Stomach (tissue), 9 donors: ENCODE results near the gene SLC33A1. TPM values are rescaled to one million over a fixed set of nuclear protein-coding genes. Genes with fewer than 3 reads are reported as not detected.
"Not testable (repeated sequence)": the region's sequence is repeated elsewhere in the genome, so short reads cannot be mapped to it uniquely, and the experiment has no call there.

Experiments used
- DNase-seq, 2 donors: peaks; one replicate each; pipeline versions ENCODE4 v3.0.0 to v3.0.0-alpha.2; 2013 to 2019
- H3K27ac ChIP-seq, 5 donors: fragments of 200-600 bp in 4 of 5; sonication (generic) in 4 of 5; one replicate each; pipeline ENCODE4 v1.5.1; 2013 to 2019; ENCODE audit warnings: mild to moderate bottlenecking in 1 of 5, moderate library complexity in 1 of 5
- H3K27me3 ChIP-seq, 3 donors: fragments of 200-600 bp; sonication (generic); one replicate each; pipeline ENCODE4 v1.5.1; 2017 to 2019; ENCODE audit warnings: mixed run types in 1 of 3
- H3K36me3 ChIP-seq, 4 donors: fragments of 200-600 bp; sonication (generic); 1 replicate in 3 of 4; 2 replicates in 1 of 4; pipeline ENCODE4 v1.5.1; 2016 to 2019
- H3K4me1 ChIP-seq, 4 donors: fragments of 200-600 bp; sonication (generic); one replicate each; pipeline ENCODE4 v1.5.1; 2016 to 2019
- H3K4me3 ChIP-seq, 4 donors: fragments of 200-600 bp; sonication (generic) in 3 of 4; one replicate each; pipeline ENCODE4 v1.5.1; 2016 to 2019; ENCODE audit warnings: mild to moderate bottlenecking in 1 of 4
- H3K9me3 ChIP-seq, 4 donors: fragments of 200-600 bp; sonication (generic); one replicate each; pipeline ENCODE4 v1.5.1; 2016 to 2019
- EP300 ChIP-seq: sonication (generic); formaldehyde crosslinking; IDR thresholded peaks from one replicate; pipeline ENCODE4 v1.6.1; 2017; ENCODE audit warnings: antibody characterized with exemption
- POLR2A ChIP-seq, 4 donors: fragments of 450-650 bp; IDR thresholded peaks; one replicate each; pipeline ENCODE4 v1.6.1; 2016; ENCODE audit warnings: antibody characterized with exemption in 4 of 4, control low read depth in 2 of 4, mild to moderate bottlenecking in 1 of 4, moderate library complexity in 1 of 4
- POLR2AphosphoS5 ChIP-seq, 3 donors: sonication (generic); formaldehyde crosslinking; IDR thresholded peaks; one replicate each; pipeline ENCODE4 v1.6.1; 2016; ENCODE audit warnings: antibody characterized with exemption in 3 of 3
- WGBS, 5 donors: extraction: QIAGEN DNeasy Blood & Tissue Kit in 3 of 5; methylation state at CpG; one replicate each; pipeline versions ENCODE4 v1.1.5 to v1.1.7; 2013 to 2018; 5-methylcytosine and 5-hydroxymethylcytosine counted together
- intact Hi-C: fragments of 100-400 bp; cut with DNase I; formaldehyde crosslinking; loops from one replicate; pipeline ENCODE4 v1.15.1; 2023; ENCODE audit warnings: low total_unique reads
- polyA plus RNA-seq, 3 donors: library from polyadenylated mRNA; stranded (reverse); fragments of 200-250 nt; gene quantifications; one replicate each; pipeline ENCODE4 v1.2.3, GENCODE V29; 2013
- total RNA-seq, 5 donors: library from RNA; depleted of rRNA; stranded (reverse); fragments of >200 nt; gene quantifications; one replicate each; pipeline versions ENCODE4 v1.1.0 to v1.2.3, GENCODE V29; 2014 to 2016
- TF ChIP-seq, protein P1 (sequence below), 7 experiments: fragments of 450-650 bp in 4 of 7; fragments of 200-600 bp in 3 of 7; sonication (generic) in 3 of 7; IDR thresholded peaks; one replicate each; pipeline ENCODE4 v1.5.1; 2016 to 2019; ENCODE audit warnings: antibody characterized with exemption in 7 of 7, control low read depth in 2 of 7, mild to moderate bottlenecking in 1 of 7
- donor health status: healthy with polysubstance abuse.
- donor health status: Bipolar disorder and iron deficiency.
- donor health status: healthy.

The SLC33A1 gene
- total and polyA plus RNA-seq, 8 donors, result 3.1 to 51.0 (median 10.8) TPM

DNA sequence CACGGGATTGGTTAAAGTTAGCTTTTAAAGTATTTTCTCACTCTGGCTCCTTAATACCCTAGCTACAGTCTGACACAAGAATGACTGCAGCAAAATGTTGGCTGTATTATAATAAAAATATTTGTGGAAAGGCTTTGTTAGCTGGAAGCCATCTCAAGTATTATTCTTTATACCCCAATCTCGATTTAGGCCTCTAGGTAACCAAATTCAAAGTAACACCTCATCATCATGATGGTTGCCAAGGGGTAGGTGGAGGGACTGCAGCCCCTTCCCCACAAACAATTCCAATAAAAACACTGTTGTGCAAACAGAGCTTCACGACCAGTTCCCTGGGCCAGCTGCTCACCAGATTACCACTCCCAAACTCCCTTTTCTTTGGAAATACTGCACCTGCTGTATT is 15.5 kb upstream of the SLC33A1 start:
- H3K36me3 ChIP-seq, result no peaks in the 10 kb centered on the region
- no peaks in the 10 kb centered on the region for H3K27me3 ChIP-seq
- no peak for DNase-seq
- 23 to 31% (median 28%) methylated on average over 3 of the region's 3 CpGs for WGBS, 5 donors
- H3K9me3 ChIP-seq, result no peaks in the 10 kb centered on the region
- H3K27ac ChIP-seq, result peak overlapping the region; percentile 89 to 98 (median 97)
- intact Hi-C loops, result no loop called here
- peaks cover 21 to 42% (median 24%) of the 10 kb centered on the region in 4 donors for H3K4me1 ChIP-seq
- TF ChIP-seq POLR2AphosphoS5 (IDR thresholded peaks at IDR 0.05) (no peak), POLR2A (IDR thresholded peaks at IDR 0.05) (no peak), EP300 (no peak)
- TF ChIP-seq, protein P1, sequence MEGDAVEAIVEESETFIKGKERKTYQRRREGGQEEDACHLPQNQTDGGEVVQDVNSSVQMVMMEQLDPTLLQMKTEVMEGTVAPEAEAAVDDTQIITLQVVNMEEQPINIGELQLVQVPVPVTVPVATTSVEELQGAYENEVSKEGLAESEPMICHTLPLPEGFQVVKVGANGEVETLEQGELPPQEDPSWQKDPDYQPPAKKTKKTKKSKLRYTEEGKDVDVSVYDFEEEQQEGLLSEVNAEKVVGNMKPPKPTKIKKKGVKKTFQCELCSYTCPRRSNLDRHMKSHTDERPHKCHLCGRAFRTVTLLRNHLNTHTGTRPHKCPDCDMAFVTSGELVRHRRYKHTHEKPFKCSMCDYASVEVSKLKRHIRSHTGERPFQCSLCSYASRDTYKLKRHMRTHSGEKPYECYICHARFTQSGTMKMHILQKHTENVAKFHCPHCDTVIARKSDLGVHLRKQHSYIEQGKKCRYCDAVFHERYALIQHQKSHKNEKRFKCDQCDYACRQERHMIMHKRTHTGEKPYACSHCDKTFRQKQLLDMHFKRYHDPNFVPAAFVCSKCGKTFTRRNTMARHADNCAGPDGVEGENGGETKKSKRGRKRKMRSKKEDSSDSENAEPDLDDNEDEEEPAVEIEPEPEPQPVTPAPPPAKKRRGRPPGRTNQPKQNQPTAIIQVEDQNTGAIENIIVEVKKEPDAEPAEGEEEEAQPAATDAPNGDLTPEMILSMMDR (IDR thresholded peaks at IDR 0.05), result no peak
- peak overlapping the region; percentile 79 to 99 (median 98) for H3K4me3 ChIP-seq

DNA sequence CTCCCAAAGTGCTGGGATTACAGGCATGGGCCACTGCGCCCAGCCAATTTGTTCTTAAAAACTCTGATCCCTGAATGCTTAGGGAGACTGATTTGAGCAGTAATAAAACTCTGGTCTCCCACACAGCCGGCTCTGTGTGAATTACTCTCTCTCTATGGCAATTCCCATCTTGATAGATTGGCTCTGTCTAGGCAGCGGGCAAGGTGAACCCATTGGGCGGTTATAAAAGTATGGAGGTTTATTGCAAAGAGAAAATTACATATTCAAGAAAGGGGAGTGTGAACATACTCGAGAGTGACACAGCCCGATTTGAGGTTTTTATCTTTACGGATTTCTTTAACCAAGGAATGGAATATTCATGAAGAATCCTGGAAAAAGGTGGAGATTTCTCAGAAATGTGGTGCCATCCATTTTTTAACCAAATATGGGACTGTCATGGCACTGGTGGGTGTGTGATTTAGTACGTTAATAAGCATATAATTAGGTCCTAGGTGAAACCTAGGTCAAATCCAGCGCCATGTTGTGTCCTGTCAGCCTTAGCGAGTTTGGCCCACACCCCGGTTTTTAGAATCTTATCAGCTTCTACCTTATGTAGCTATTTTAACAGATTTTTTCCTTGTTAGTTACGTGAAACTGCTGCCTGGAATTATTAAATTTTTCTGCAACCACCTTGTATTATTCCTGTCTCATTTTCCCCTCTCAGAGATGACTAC is 9.0 kb upstream of the SLC33A1 start:
- DNase-seq, result no peak
- H3K9me3 ChIP-seq, result peaks cover 0 to 5% (median 0%) of the 10 kb centered on the region in 4 donors
- 78 to 87% (median 80%) methylated on average over 12 of the region's 12 CpGs for WGBS, 5 donors
- intact Hi-C loops, result no loop called here
- H3K36me3 ChIP-seq, result no peaks in the 10 kb centered on the region
- H3K27ac ChIP-seq, result no peak overlapping the region
- H3K27me3 ChIP-seq, result no peaks in the 10 kb centered on the region
- H3K4me3 ChIP-seq, result no peak overlapping the region
- no peaks in the 10 kb centered on the region for H3K4me1 ChIP-seq
- TF ChIP-seq EP300, result no peak
- TF ChIP-seq, protein P1 (IDR thresholded peaks at IDR 0.05), result no peak
- no peak for TF ChIP-seq POLR2A (IDR thresholded peaks at IDR 0.05)
- no peak for TF ChIP-seq POLR2AphosphoS5 (IDR thresholded peaks at IDR 0.05)

DNA sequence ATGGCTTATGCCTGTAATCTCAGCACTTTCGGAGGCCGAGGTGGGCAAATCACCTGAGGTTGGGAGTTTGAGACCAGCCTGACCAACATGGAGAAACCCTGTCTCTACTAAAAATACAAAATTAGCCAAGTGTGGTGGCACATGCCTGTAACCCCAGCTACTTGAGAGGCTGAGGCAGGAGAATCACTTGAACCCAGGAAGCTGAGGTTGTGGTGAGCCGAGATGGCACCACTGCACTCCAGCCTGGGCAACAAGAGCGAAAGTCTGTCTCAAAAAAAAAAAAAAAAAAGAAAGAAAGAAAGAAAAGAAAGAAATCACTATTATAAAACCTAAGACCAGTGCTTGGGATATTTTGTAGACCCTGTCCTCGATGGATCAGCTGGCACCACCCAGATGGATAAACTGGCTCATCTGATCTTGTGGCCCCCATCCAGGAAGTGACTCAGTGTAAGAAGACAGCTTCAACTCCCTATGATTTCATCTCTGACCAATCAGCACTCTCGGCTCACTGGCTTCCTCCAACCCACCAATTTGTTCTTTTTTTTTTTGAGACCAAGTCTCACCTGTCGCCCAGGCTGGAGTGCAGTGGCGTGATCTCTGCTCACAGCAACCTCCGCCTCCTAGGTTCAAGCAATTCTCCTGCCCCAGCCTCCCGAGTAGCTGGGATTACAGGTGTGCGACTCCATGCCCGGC is 8.2 kb upstream of the SLC33A1 start:
- H3K9me3 ChIP-seq, intact Hi-C loops, H3K4me3 ChIP-seq, H3K36me3 ChIP-seq, H3K27me3 ChIP-seq, H3K27ac ChIP-seq, H3K4me1 ChIP-seq: not testable (repeated sequence)
- WGBS, 5 donors, result 83 to 87% (median 86%) methylated on average over 12 of the region's 12 CpGs
- DNase-seq, result peak in 1 of 2 donors; percentile 26

DNA sequence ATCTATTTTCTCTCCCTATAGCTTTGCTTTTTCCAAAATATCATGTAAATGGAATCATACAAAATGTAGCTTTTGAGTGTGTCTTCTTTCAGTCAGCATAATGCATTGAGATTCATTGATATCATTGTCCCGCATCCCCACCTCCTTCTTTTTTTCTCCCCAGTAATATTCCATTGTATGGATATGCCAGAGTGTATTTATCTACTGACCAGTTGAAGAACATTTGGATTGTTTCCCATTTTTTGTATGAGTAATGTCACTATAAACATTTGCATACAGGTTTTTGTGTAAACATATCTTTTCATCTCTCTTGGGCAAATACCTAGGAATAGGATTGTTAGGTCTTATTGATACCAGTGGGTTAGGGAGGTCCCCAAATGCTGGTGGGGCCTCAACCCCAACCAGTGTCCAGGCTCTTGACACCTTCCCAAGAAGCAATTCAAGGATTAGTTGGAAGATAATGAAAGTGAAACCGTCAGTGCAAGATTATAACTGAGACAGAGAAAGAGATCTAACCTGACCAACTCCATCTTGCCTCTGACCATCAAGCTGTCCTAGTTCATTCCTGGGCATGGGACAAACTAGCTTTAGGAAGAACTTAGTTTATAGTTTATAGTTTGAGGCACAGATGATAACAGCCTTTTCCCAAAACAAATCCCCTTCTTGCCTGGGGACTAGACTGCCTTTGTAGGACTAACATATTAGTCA is 7.4 kb upstream of the SLC33A1 start:
- WGBS, 5 donors, result 78 to 88% (median 82%) methylated on average over 2 of the region's 2 CpGs
- Histone ChIP-seq H3K4me1 (no peaks in the 10 kb centered on the region), H3K36me3 (no peaks in the 10 kb centered on the region), H3K27ac (no peak overlapping the region), H3K4me3 (no peak overlapping the region), H3K9me3 (peaks cover 0 to 5% (median 0%) of the 10 kb centered on the region in 4 donors), H3K27me3 (no peaks in the 10 kb centered on the region)
- DNase-seq, result no peak
- no peak for TF ChIP-seq POLR2AphosphoS5 (IDR thresholded peaks at IDR 0.05)
- no peak for TF ChIP-seq POLR2A (IDR thresholded peaks at IDR 0.05)
- TF ChIP-seq, protein P1 (IDR thresholded peaks at IDR 0.05), result no peak
- TF ChIP-seq EP300, result no peak
- intact Hi-C loops, result no loop called here

DNA sequence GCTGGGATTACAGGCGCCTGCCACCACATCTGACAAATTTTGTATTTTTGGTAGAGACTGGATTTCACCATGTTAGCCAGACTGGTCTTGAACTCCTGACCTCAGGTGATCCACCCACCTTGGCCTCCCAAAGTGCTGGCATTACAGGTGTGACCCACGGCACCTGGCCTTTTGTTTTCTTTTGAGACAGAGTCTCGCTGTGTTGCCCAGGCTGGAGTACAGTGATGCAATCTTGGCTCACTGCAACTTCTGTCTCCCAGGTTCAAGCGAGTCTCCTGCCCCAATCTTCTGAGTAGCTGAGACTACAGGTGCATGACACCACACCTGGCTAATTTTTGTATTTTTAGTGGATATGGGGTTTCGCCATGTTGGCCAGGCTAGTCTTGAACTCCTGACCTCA is 6.2 kb upstream of the SLC33A1 start:
- WGBS, 5 donors, result 86 to 93% (median 93%) methylated on average over 5 of the region's 5 CpGs
- DNase-seq, intact Hi-C loops, H3K9me3 ChIP-seq, H3K27ac ChIP-seq, H3K36me3 ChIP-seq, H3K27me3 ChIP-seq, H3K4me1 ChIP-seq, H3K4me3 ChIP-seq: not testable (repeated sequence)
